ENCODE results near the gene GNE. TPM values are rescaled to one million over a fixed set of nuclear protein-coding genes. Genes with fewer than 3 reads are reported as not detected.
"Not testable (repeated sequence)": the region's sequence is repeated elsewhere in the genome, so short reads cannot be mapped to it uniquely, and the experiment has no call there.

The GNE gene
- total RNA-seq, 4 donors from 2014 or later: 5.1 to 16.8 (median 13.7) TPM

DNA sequence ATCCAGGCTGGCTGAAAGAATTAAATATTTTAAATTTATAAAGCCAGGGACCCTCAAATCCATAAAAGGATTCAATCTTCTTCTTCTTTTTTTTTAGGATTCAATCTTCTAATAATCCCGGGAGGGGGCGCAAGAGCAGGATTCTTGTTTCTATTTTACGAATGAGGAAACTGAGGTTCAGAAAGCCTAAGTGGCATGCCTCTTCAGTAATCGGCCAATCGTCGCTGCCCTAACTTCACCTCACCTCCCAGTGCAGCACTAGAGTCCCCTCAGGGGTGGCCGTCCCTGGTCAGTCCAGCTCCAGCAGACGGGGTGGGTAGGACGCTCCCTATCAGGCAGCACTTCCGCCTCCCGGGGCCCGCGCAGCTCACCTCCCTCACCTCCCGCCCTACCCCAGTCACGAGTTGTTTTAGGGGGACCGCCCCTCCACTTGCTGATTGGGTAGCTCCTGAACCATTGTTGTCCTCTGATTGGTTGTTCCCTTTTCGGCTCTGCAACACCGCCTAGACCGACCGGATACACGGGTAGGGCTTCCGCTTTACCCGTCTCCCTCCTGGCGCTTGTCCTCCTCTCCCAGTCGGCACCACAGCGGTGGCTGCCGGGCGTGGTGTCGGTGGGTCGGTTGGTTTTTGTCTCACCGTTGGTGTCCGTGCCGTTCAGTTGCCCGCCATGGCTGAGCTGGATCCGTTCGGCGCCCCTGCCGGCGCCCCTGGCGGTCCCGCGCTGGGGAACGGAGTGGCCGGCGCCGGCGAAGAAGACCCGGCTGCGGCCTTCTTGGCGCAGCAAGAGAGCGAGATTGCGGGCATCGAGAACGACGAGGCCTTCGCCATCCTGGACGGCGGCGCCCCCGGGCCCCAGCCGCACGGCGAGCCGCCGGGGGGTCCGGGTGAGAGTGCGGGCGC lies 67.6 kb downstream of the GNE start, which contains the start of gene CLTA:
TSS of gene CLTA (plus strand) at position 534 of the 902 bp plus-strand sequence. CDS start at position 670, 136 bp downstream.
- WGBS, 2 donors: 0% methylated on average over 29 to 49 of the region's 68 CpGs
- intact Hi-C loops (cut with DNase I; ENCODE audit: low total_unique reads): no loop called here

DNA sequence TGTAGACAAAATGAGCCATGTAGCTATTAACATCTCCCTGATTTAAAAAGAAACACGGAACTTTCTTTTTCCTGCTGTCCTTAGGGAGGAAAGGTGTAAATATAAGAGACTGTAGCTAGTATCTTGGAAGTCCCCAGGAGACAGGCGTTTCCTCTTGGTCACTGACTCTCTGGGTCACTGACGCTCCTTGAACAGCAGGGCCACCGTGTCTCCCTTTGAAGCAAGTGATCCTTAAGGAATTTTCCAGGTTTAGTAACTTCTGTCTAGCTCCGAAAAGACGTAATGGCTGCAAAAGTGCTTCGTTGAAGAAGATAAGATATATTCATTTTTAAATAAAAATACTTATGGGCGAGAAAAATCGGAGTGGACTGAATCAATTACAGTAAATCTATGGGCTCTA lies 68.3 kb downstream of the GNE start:
- 6 to 12% methylated on average over 9 of the region's 9 CpGs for WGBS, 2 donors
- no peak for DNase-seq (ENCODE audit: low spot score in 2 of 2)
- H3K4me3 ChIP-seq (ENCODE audit: low read depth, poor library complexity, severe bottlenecking): no peak overlapping the region
- intact Hi-C loops (cut with DNase I; ENCODE audit: low total_unique reads): no loop called here
- TF ChIP-seq POLR2A (IDR thresholded peaks at IDR 0.05): no peak
- TF ChIP-seq, protein P1, sequence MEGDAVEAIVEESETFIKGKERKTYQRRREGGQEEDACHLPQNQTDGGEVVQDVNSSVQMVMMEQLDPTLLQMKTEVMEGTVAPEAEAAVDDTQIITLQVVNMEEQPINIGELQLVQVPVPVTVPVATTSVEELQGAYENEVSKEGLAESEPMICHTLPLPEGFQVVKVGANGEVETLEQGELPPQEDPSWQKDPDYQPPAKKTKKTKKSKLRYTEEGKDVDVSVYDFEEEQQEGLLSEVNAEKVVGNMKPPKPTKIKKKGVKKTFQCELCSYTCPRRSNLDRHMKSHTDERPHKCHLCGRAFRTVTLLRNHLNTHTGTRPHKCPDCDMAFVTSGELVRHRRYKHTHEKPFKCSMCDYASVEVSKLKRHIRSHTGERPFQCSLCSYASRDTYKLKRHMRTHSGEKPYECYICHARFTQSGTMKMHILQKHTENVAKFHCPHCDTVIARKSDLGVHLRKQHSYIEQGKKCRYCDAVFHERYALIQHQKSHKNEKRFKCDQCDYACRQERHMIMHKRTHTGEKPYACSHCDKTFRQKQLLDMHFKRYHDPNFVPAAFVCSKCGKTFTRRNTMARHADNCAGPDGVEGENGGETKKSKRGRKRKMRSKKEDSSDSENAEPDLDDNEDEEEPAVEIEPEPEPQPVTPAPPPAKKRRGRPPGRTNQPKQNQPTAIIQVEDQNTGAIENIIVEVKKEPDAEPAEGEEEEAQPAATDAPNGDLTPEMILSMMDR (IDR thresholded peaks at IDR 0.05): no peak

More for the DNA sequence above, 67.6 kb downstream of the GNE start, which contains the start of gene CLTA:
- peak; percentile 99 for DNase-seq (ENCODE audit: low spot score in 2 of 2)
- TF ChIP-seq, protein P1 (IDR thresholded peaks at IDR 0.05): no peak
- peak within 1 kb of the TSS; percentile 96 for H3K4me3 ChIP-seq (ENCODE audit: low read depth, poor library complexity, severe bottlenecking)

DNA sequence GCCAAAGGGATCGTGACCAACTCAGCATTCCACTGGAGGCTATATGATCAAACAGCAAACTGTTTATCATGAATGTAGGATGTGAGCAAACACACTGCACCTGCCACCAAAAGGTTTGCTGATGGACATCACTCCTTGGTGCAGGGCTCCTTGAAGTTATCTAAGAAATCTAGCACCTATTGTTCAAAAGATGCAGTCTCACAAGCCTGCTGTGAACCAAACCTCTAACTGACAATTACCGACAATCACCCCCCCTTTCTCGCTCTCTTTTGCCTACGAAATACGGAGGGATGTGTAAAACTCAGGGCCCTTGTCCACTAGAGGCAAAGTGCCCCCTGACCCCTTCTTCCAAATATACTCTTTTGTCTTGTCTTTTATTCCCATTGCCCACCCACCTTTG lies 70.0 kb downstream of the GNE start:
- WGBS, 2 donors: 90 to 94% methylated on average over 5 of the region's 5 CpGs
- no peak overlapping the region for H3K4me3 ChIP-seq (ENCODE audit: low read depth, poor library complexity, severe bottlenecking)
- intact Hi-C loops (cut with DNase I; ENCODE audit: low total_unique reads): no loop called here
- DNase-seq (ENCODE audit: low spot score in 2 of 2): no peak
- no peak for TF ChIP-seq POLR2A (IDR thresholded peaks at IDR 0.05)
- TF ChIP-seq, protein P1 (IDR thresholded peaks at IDR 0.05): no peak

DNA sequence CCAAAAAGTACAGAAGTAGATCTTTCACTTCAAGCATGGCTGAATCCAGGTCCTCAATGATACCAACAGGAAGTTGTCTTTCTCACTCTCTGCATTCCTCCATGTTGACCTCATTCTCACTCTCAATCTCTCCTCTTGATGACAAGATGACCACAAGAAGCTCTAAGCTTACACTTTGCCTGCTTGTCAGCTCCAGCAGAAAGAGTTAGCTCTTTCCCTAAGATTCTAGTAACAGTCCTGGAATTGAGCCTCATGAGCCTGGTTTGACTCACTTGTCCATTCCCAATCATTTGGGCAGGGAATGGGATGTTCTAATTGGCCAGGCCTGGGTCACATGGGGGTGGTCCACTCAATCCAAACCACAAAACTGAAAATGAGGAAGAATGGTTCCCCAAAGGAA lies 70.8 kb downstream of the GNE start:
- TF ChIP-seq, protein P1 (IDR thresholded peaks at IDR 0.05): no peak
- no peak for TF ChIP-seq POLR2A (IDR thresholded peaks at IDR 0.05)
- DNase-seq (ENCODE audit: low spot score in 2 of 2): no peak
- intact Hi-C loops (cut with DNase I; ENCODE audit: low total_unique reads): no loop called here
- H3K4me3 ChIP-seq (ENCODE audit: low read depth, poor library complexity, severe bottlenecking): no peak overlapping the region

DNA sequence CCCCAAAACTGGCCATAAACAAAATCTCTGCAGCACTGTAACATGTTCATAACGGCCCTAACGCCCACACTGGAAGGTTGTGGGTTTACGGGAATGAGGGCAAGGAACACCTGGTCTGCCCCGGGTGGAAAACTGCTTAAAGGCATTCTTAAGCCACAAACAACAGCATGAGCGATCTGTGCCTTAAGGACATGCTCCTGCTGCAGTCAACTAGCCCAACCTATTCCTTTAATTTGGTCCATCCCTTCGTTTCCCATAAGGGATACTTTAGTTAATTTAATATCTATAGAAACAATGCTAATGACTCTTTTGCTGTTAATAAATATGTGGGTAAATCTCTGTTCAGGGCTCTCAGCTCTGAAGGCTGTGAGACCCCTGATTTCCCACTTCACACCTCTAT lies 78.0 kb downstream of the GNE start:
- intact Hi-C loops (cut with DNase I; ENCODE audit: low total_unique reads); H3K4me3 ChIP-seq (ENCODE audit: low read depth, poor library complexity, severe bottlenecking); DNase-seq (ENCODE audit: low spot score in 2 of 2): not testable (repeated sequence)
- 82 to 89% methylated on average over 6 of the region's 6 CpGs for WGBS, 2 donors

DNA sequence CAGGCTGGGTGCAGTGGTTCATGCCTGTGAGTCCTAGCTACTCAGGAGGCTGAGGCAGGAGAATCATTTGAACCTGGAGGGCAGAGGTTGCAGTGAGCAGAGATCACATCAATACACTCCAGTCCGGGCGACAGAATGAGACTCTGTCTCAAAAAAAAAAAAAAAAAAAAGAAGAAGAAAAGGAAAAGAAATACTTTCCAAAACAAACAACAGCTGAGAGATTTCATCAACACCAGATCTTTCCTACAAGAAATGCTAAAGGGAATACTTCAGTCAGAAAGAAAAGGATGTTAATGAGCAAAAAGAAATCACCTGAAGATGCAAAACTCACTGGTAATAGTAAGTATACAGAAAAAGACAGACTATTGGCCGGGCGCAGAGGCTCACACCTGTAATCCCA lies 80.7 kb downstream of the GNE start:
- 84% methylated on average over 4 of the region's 4 CpGs for WGBS, 2 donors
- no peak for DNase-seq (ENCODE audit: low spot score in 2 of 2)
- intact Hi-C loops (cut with DNase I; ENCODE audit: low total_unique reads): no loop called here
- no peak overlapping the region for H3K4me3 ChIP-seq (ENCODE audit: low read depth, poor library complexity, severe bottlenecking)
- no peak for TF ChIP-seq POLR2A (IDR thresholded peaks at IDR 0.05)
- TF ChIP-seq, protein P1 (IDR thresholded peaks at IDR 0.05): no peak

DNA sequence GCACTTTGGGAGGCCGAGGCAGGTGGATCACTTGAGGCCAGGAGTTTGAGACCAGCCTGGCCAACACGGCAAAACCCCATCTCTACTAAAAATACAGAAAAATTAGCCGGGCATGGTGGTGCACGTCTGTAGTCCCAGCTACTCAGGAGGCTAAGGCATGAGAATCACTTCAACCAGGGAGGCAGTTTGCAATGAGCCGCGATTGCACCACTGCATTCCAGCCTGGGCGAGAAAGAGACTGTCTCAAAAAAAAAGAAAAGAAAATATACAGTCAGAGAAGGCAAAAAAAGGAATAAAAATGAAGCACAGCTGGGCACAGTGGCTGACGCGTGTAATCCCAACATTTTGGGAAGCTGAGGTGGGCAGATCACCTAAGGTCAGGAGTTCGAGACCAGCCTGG lies 81.8 kb downstream of the GNE start:
- H3K4me3 ChIP-seq (ENCODE audit: low read depth, poor library complexity, severe bottlenecking); DNase-seq (ENCODE audit: low spot score in 2 of 2); intact Hi-C loops (cut with DNase I; ENCODE audit: low total_unique reads): not testable (repeated sequence)
- 96 to 97% methylated on average over 10 of the region's 10 CpGs for WGBS, 2 donors

DNA sequence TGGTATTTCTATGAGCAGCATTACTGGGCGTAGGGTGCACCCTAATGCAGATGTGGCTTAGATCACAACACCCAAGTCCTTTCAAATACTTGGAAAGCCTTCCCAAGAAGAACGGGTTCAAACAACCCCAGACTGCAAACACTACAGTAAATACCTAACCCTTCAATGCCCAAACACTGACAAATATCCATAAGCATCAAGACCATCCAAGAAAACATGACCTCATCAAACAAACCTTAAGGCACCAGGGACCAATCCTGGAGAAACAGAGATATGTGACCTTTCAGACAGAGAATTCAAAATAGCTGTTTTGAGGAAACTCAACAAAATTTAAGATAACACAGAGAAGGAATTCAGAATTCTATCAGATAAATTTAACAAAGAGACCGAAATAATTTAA lies 83.0 kb downstream of the GNE start:
- H3K4me3 ChIP-seq (ENCODE audit: low read depth, poor library complexity, severe bottlenecking); DNase-seq (ENCODE audit: low spot score in 2 of 2); intact Hi-C loops (cut with DNase I; ENCODE audit: low total_unique reads): not testable (repeated sequence)
- WGBS, 2 donors: 90 to 96% methylated on average over 3 of the region's 3 CpGs

All from lower leg skin (tissue), 4 donors.